OCI-LY7 (cell line): ENCODE measurements around the gene GALM.

Experiments used
- CTCF ChIP-seq: fragments of 200-600 bp; sonication (generic); conservative IDR thresholded peaks from 2 replicates; pipeline ENCODE4 v1.5.1; 2014; ENCODE audit warnings: mild to moderate bottlenecking, antibody characterized with exemption, low read length, moderate library complexity, mixed read lengths
- EZH2phosphoT487 ChIP-seq: fragments of 200-600 bp; sonication (generic); IDR thresholded peaks from 2 replicates; pipeline ENCODE4 v1.6.1; 2018; ENCODE audit warnings: low read depth, borderline replicate concordance, mild to moderate bottlenecking, mixed run types, antibody characterized with exemption, low read length, moderate library complexity, mixed read lengths

- TF ChIP-seq CTCF (no peak), EZH2phosphoT487 (no peak)
Observed at GRCh38 chr2:38709567-38710194, 43.8 kb downstream of the GALM start.
